Measurements from ENCODE around the gene TSNAX. TPM values are rescaled to one million over a fixed set of nuclear protein-coding genes. Genes with fewer than 3 reads are reported as not detected.
"Not testable (repeated sequence)": the region's sequence is repeated elsewhere in the genome, so short reads cannot be mapped to it uniquely, and the experiment has no call there.

The TSNAX gene
- total RNA-seq, 2 experiments from 2014 or later: 37.6 to 38.0 TPM

- TF ChIP-seq CTCF (IDR thresholded peaks at IDR 0.05): peak; percentile 68
- peak; percentile 60 for DNase-seq
Observed at GRCh38 chr1:231590453-231591198, 62.2 kb downstream of the TSNAX start.

GRCh38 chr1:231591466-231591865 lies 63.0 kb downstream of the TSNAX start:
- CTCF ChIA-PET: interaction anchor here (1.8 to 2.5 kb wide), 4 partner anchors 12 to 276 kb away, joined by 4 to 11 read pairs (median 4); no protein-coding TSS in a partner anchor
- no peak for ATAC-seq

More at GRCh38 chr1:231590453-231591198, 62.2 kb downstream of the TSNAX start:
- H3K36me3 Mint-ChIP-seq (ENCODE audit: low read depth): no peaks in the 10 kb centered on the region
- ChIA-PET CTCF (interaction anchor here (1.0 to 2.5 kb wide), 12 partner anchors 10 to 275 kb away, joined by 3 to 11 read pairs (median 5); no protein-coding TSS in a partner anchor), POLR2A (no interaction called here)
- no peaks in the 10 kb centered on the region for H3K9me3 Mint-ChIP-seq
- H3K27me3 Mint-ChIP-seq: no peaks in the 10 kb centered on the region
- intact Hi-C loops (cut with micrococcal nuclease): no loop called here
- no peak overlapping the region for H3K4me3 Mint-ChIP-seq
- peaks cover 4% of the 10 kb centered on the region for H3K4me1 Mint-ChIP-seq (ENCODE audit: low read depth)
- no peak overlapping the region for H3K27ac Mint-ChIP-seq
- ATAC-seq: peak; percentile 75

GRCh38 chr1:231592809-231593208 lies 64.3 kb downstream of the TSNAX start:
- CTCF ChIA-PET: interaction anchor here (0.6 to 1.2 kb wide), 2 partner anchors 182 to 277 kb away, joined by 3 to 4 read pairs; no protein-coding TSS in a partner anchor
- Mint-ChIP-seq H3K4me3 (no peak overlapping the region), H3K4me1 (ENCODE audit: low read depth) (peaks cover 10% of the 10 kb centered on the region), H3K9me3 (no peaks in the 10 kb centered on the region), H3K27ac (no peak overlapping the region), H3K36me3 (ENCODE audit: low read depth) (no peaks in the 10 kb centered on the region), H3K27me3 (no peaks in the 10 kb centered on the region)
- intact Hi-C loops (cut with micrococcal nuclease): no loop called here
- no peak for DNase-seq
- no peak for ATAC-seq
- POLR2A ChIA-PET: no interaction called here
- TF ChIP-seq CTCF (IDR thresholded peaks at IDR 0.05): no peak

More at GRCh38 chr1:231591466-231591865, 63.0 kb downstream of the TSNAX start:
- POLR2A ChIA-PET: no interaction called here
- H3K4me3 Mint-ChIP-seq: no peak overlapping the region
- no peaks in the 10 kb centered on the region for H3K27me3 Mint-ChIP-seq
- TF ChIP-seq CTCF (IDR thresholded peaks at IDR 0.05): no peak
- no peaks in the 10 kb centered on the region for H3K36me3 Mint-ChIP-seq (ENCODE audit: low read depth)
- no peak for DNase-seq
- no peaks in the 10 kb centered on the region for H3K9me3 Mint-ChIP-seq
- no peak overlapping the region for H3K27ac Mint-ChIP-seq
- peaks cover 10% of the 10 kb centered on the region for H3K4me1 Mint-ChIP-seq (ENCODE audit: low read depth)
- intact Hi-C loops (cut with micrococcal nuclease): no loop called here

GRCh38 chr1:231593264-231593663 lies 64.8 kb downstream of the TSNAX start:
- H3K4me3 Mint-ChIP-seq; H3K27me3 Mint-ChIP-seq; H3K27ac Mint-ChIP-seq; H3K4me1 Mint-ChIP-seq (ENCODE audit: low read depth); DNase-seq; ATAC-seq; intact Hi-C loops (cut with micrococcal nuclease); POLR2A ChIA-PET; H3K9me3 Mint-ChIP-seq; H3K36me3 Mint-ChIP-seq (ENCODE audit: low read depth): not testable (repeated sequence)
- CTCF ChIA-PET: interaction anchor here (0.6 to 1.2 kb wide), 2 partner anchors 183 to 277 kb away, joined by 3 to 4 read pairs; no protein-coding TSS in a partner anchor

- Mint-ChIP-seq H3K27ac (no peak overlapping the region), H3K9me3 (no peaks in the 10 kb centered on the region), H3K4me3 (no peak overlapping the region), H3K27me3 (no peaks in the 10 kb centered on the region), H3K36me3 (ENCODE audit: low read depth) (no peaks in the 10 kb centered on the region), H3K4me1 (ENCODE audit: low read depth) (peaks cover 10% of the 10 kb centered on the region)
- ATAC-seq (no peak), DNase-seq (no peak)
- ChIA-PET POLR2A (interaction anchor here (0.6 kb wide), 1 partner anchor 105 kb away, joined by 3 read pairs; no protein-coding TSS in a partner anchor), CTCF (interaction anchor here (1.3 to 1.4 kb wide), 2 partner anchors 9 to 213 kb away, joined by 4 read pairs; no protein-coding TSS in a partner anchor)
- TF ChIP-seq CTCF (IDR thresholded peaks at IDR 0.05): no peak
- intact Hi-C loops (cut with micrococcal nuclease): no loop called here
Observed at GRCh38 chr1:231594123-231594522, 65.7 kb downstream of the TSNAX start.
